HepG2 (cell line): Measurements from ENCODE around the gene EVPLL. TPM values are rescaled to one million over a fixed set of nuclear protein-coding genes. Genes with fewer than 3 reads are reported as not detected.

Experiments used
- ATM ChIP-seq: fragments of 450-650 bp; IDR thresholded peaks from 2 replicates; pipeline ENCODE4 v1.7.1; 2017; ENCODE audit warnings: mild to moderate bottlenecking, borderline replicate concordance
- BATF2 ChIP-seq: sonication (generic); formaldehyde crosslinking; IDR thresholded peaks from 2 replicates; pipeline ENCODE4 v1.8.0; 2022; ENCODE audit warnings: mild to moderate bottlenecking, missing genetic modification reagents, moderate library complexity
- ETV6 ChIP-seq: sonication (generic); formaldehyde crosslinking; conservative IDR thresholded peaks from 2 replicates; pipeline ENCODE4 v1.4.0; 2020; ENCODE audit warnings: missing genetic modification reagents
- GTF3A ChIP-seq: sonication (generic); formaldehyde crosslinking; conservative IDR thresholded peaks from 2 replicates; pipeline ENCODE4 v1.4.0; 2020; ENCODE audit warnings: mild to moderate bottlenecking, missing genetic modification reagents
- HES4 ChIP-seq: sonication (generic); formaldehyde crosslinking; IDR thresholded peaks from 2 replicates; pipeline ENCODE4 v1.9.0; 2021; ENCODE audit warnings: mild to moderate bottlenecking, missing genetic modification reagents, borderline replicate concordance
- KAT7 ChIP-seq: IDR thresholded peaks from 2 replicates; pipeline ENCODE4 v1.6.1; 2018; ENCODE audit warnings: borderline replicate concordance, missing compliant biosample characterization
- KLF13 ChIP-seq: sonication (generic); formaldehyde crosslinking; IDR thresholded peaks from 2 replicates; pipeline ENCODE4 v1.4.0; 2020; ENCODE audit warnings: mild to moderate bottlenecking, missing genetic modification reagents
- KMT2B ChIP-seq: IDR thresholded peaks from 2 replicates; pipeline ENCODE4 v1.6.1; 2016; ENCODE audit warnings: missing genetic modification reagents, missing compliant biosample characterization
- MXI1 ChIP-seq: IDR thresholded peaks from 3 replicates; pipeline ENCODE4 v1.6.1; 2012; ENCODE audit warnings: low read depth, low read length, inconsistent platforms, borderline replicate concordance
- NFE2 ChIP-seq: sonication (generic); formaldehyde crosslinking; IDR thresholded peaks from 2 replicates; pipeline ENCODE4 v1.4.0; 2020; ENCODE audit warnings: missing genetic modification reagents
- NFYB ChIP-seq: sonication (generic); formaldehyde crosslinking; IDR thresholded peaks from 2 replicates; pipeline ENCODE4 v1.4.0; 2020; ENCODE audit warnings: missing genetic modification reagents
- PCBP2 ChIP-seq: fragments of 200-400 bp; formaldehyde crosslinking; optimal IDR thresholded peaks from 2 replicates; pipeline ENCODE3; 2018; ENCODE audit warnings: low read length, low read depth; ENCODE audit not compliant: poor library complexity, severe bottlenecking
- PHF21A ChIP-seq: sonication (generic); formaldehyde crosslinking; IDR thresholded peaks from 2 replicates; pipeline ENCODE4 v1.5.0; 2020; ENCODE audit warnings: mild to moderate bottlenecking, missing genetic modification reagents
- POGK ChIP-seq: sonication (generic); formaldehyde crosslinking; conservative IDR thresholded peaks from 2 replicates; pipeline ENCODE4 v1.8.0; 2022; ENCODE audit warnings: mild to moderate bottlenecking, moderate library complexity, missing genetic modification reagents
- REL ChIP-seq: sonication (generic); formaldehyde crosslinking; conservative IDR thresholded peaks from 2 replicates; pipeline ENCODE4 v1.8.0; 2022; ENCODE audit warnings: mild to moderate bottlenecking, missing genetic modification reagents, moderate library complexity
- SETDB1 ChIP-seq: sonication (generic); formaldehyde crosslinking; IDR thresholded peaks from 2 replicates; pipeline ENCODE4 v1.5.1; 2020; ENCODE audit warnings: missing genetic modification reagents, mild to moderate bottlenecking, borderline replicate concordance
- SNRNP70 ChIP-seq: fragments of 200-400 bp; formaldehyde crosslinking; IDR thresholded peaks from 2 replicates; pipeline ENCODE4 v1.6.1; 2017; ENCODE audit warnings: mild to moderate bottlenecking, low read depth, low read length, moderate library complexity
- TAF1 ChIP-seq: sonication (generic); formaldehyde crosslinking; IDR thresholded peaks from 2 replicates; pipeline ENCODE4 v1.4.0; 2020; ENCODE audit warnings: missing genetic modification reagents
- TFE3 ChIP-seq: IDR thresholded peaks from 2 replicates; pipeline ENCODE4 v1.6.1; 2016
- TRAFD1 ChIP-seq: sonication (generic); formaldehyde crosslinking; IDR thresholded peaks from 2 replicates; pipeline ENCODE4 v1.5.1; 2020; ENCODE audit warnings: missing genetic modification reagents, mild to moderate bottlenecking, borderline replicate concordance
- ZNF331 ChIP-seq: sonication (generic); formaldehyde crosslinking; IDR thresholded peaks from 2 replicates; pipeline ENCODE4 v1.4.0; 2020; ENCODE audit warnings: missing genetic modification reagents
- ZNF460 ChIP-seq: sonication (generic); formaldehyde crosslinking; IDR thresholded peaks from 2 replicates; pipeline ENCODE4 v1.5.1; 2020; ENCODE audit warnings: missing genetic modification reagents, mild to moderate bottlenecking, borderline replicate concordance
- ZNF552 ChIP-seq: sonication (generic); formaldehyde crosslinking; IDR thresholded peaks from 2 replicates; pipeline ENCODE4 v1.9.0; 2022; ENCODE audit warnings: missing genetic modification reagents, mild to moderate bottlenecking, borderline replicate concordance
- ZNF672 ChIP-seq: sonication (generic); formaldehyde crosslinking; IDR thresholded peaks from 2 replicates; pipeline ENCODE4 v1.8.1; 2022; ENCODE audit warnings: missing genetic modification reagents
- polyA plus RNA-seq, 8 experiments: library from polyadenylated mRNA; depleted of rRNA in 3 of 8; stranded (reverse) in 7 of 8; unstranded in 1 of 8; fragments of >200 nt; fragmentation: Illumina TruSeq in 4 of 8; extraction: Trizol in 4 of 8; gene quantifications; 2 replicates each; pipeline versions ENCODE4 v1.2.1 to v1.2.3, GENCODE V29; 2011 to 2016; ENCODE audit warnings: low read depth in 4 of 8, missing spikeins in 1 of 8, mixed read lengths in 1 of 8; ENCODE audit not compliant: insufficient read depth in 1 of 8
- total RNA-seq, 5 experiments: library from RNA; depleted of rRNA; stranded (reverse); fragments of >200 nt; fragmentation: Illumina TruSeq; extraction: Trizol; gene quantifications; 2 replicates each; pipeline ENCODE4 v1.2.3, GENCODE V29; 2016; ENCODE audit warnings: low read depth in 1 of 5

The EVPLL gene
- total and polyA plus RNA-seq, 2 of the 13 experiments (the other 11 are each of a cell fraction or from before 2014, with no cell fraction given), result 0.07 TPM; not detected in 1

GRCh38 chr17:18363101-18364049 is 14.2 kb upstream of the EVPLL start, which contains the start of gene SHMT1 (continued):
- TF ChIP-seq MXI1, result peak; percentile 86; the same call in 2 of the 3 replicates
- TF ChIP-seq REL (CRISPR knock-in tag), result 0 out of 2 replicates have a peak, but pooled peaks have one; percentile 77
- no peak for TF ChIP-seq ZNF672 (CRISPR knock-in tag)
- TF ChIP-seq TAF1 (CRISPR knock-in tag), result peak; percentile 83
- TF ChIP-seq GTF3A, result no peak
- no peak for TF ChIP-seq NFE2 (CRISPR knock-in tag)
- TF ChIP-seq TRAFD1 (CRISPR knock-in tag), result no peak
- no peak for TF ChIP-seq KLF13 (CRISPR knock-in tag)
- TF ChIP-seq POGK (CRISPR knock-in tag), result peak; percentile 50; the same call in 1 of the 2 replicates
- TF ChIP-seq KMT2B, result peak; percentile 47; the same call in 1 of the 2 replicates
- no peak for TF ChIP-seq ATM
- TF ChIP-seq HES4, result peak; percentile 82; the same call in 1 of the 2 replicates
- TF ChIP-seq ZNF331 (CRISPR knock-in tag), result peak; percentile 13; the same call in 1 of the 2 replicates
- no peak for TF ChIP-seq BATF2 (CRISPR knock-in tag)
- TF ChIP-seq TFE3 (CRISPR knock-in tag), result peak; percentile 76
- peak; percentile 89 for TF ChIP-seq NFYB (CRISPR knock-in tag)
- TF ChIP-seq SNRNP70, result no peak
- TF ChIP-seq SETDB1 (CRISPR knock-in tag), result no peak
- 0 out of 2 replicates have a peak, but pooled peaks have one; percentile 22 for TF ChIP-seq ZNF552 (CRISPR knock-in tag)
- TF ChIP-seq KAT7 (CRISPR knock-in tag), result peak; percentile 79; the same call in 1 of the 2 replicates
- peak; percentile 79; the same call in 1 of the 2 replicates for TF ChIP-seq PHF21A (CRISPR knock-in tag)
- no peak for TF ChIP-seq PCBP2
- no peak for TF ChIP-seq ZNF460 (CRISPR knock-in tag)
- no peak for TF ChIP-seq ETV6 (CRISPR knock-in tag)
